Measurements from ENCODE around the gene SF3A1. TPM values are rescaled to one million over a fixed set of nuclear protein-coding genes. Genes with fewer than 3 reads are reported as not detected.
"Not testable (repeated sequence)": the region's sequence is repeated elsewhere in the genome, so short reads cannot be mapped to it uniquely, and the experiment has no call there.

The SF3A1 gene, protein sequence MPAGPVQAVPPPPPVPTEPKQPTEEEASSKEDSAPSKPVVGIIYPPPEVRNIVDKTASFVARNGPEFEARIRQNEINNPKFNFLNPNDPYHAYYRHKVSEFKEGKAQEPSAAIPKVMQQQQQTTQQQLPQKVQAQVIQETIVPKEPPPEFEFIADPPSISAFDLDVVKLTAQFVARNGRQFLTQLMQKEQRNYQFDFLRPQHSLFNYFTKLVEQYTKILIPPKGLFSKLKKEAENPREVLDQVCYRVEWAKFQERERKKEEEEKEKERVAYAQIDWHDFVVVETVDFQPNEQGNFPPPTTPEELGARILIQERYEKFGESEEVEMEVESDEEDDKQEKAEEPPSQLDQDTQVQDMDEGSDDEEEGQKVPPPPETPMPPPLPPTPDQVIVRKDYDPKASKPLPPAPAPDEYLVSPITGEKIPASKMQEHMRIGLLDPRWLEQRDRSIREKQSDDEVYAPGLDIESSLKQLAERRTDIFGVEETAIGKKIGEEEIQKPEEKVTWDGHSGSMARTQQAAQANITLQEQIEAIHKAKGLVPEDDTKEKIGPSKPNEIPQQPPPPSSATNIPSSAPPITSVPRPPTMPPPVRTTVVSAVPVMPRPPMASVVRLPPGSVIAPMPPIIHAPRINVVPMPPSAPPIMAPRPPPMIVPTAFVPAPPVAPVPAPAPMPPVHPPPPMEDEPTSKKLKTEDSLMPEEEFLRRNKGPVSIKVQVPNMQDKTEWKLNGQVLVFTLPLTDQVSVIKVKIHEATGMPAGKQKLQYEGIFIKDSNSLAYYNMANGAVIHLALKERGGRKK
- total RNA-seq (10 to 100 TPM; 25.2 to 50.1 TPM), polyA plus RNA-seq (ENCODE audit: insufficient read length in 2 of 2) (100 to 1,000 TPM; 139 to 140 TPM)
- long read RNA-seq, donor 1, full-length matches to known transcripts, result 8 of 8 reads
- long read RNA-seq, donor 1, partial matches to known transcripts, result 0 of 8 reads
- long read RNA-seq, donor 1, other reads (novel, unspliced or antisense), result 0 of 8 reads
- long read RNA-seq, donor 2, partial matches to known transcripts, result 8 of 13 reads
- long read RNA-seq, donor 2, other reads (novel, unspliced or antisense), result 0 of 13 reads
- long read RNA-seq, donor 3, transcript SF3A1-205 (3 exons, 583 nt), result major isoform, 10 of 30 reads
- long read RNA-seq, donor 3, partial matches to known transcripts, result 14 of 30 reads
- long read RNA-seq, donor 3, other reads (novel, unspliced or antisense), result 0 of 30 reads
- long read RNA-seq, donor 4, full-length matches to known transcripts, result 7 of 19 reads
- long read RNA-seq, donor 4, partial matches to known transcripts, result 12 of 19 reads
- long read RNA-seq, donor 4, other reads (novel, unspliced or antisense), result 0 of 19 reads

- Histone ChIP-seq H3K27me3 (ENCODE audit: control insufficient read depth, insufficient read depth, low read length) (no peaks in the 10 kb centered on the region), H3K36me3 (ENCODE audit: control insufficient read depth, insufficient read depth, low read length) (peaks cover 20% of the 10 kb centered on the region), H3K4me3 (ENCODE audit: low read depth, low read length) (peak within 1 kb of the TSS; percentile 91), H3K4me1 (ENCODE audit: control insufficient read depth, insufficient read depth, low read length) (peaks cover 26% of the 10 kb centered on the region), H3K9me3 (ENCODE audit: control insufficient read depth, insufficient read depth, low read length) (no peaks in the 10 kb centered on the region), H3K27ac (ENCODE audit: low read depth, low read length) (peak within 1 kb of the TSS; percentile 86)
- DNase-seq (ENCODE audit: low read depth in 4 of 6, low spot score in 6 of 6), result peak; percentile 79 to 97 (median 86)
- WGBS (ENCODE audit: insufficient coverage), result under 1% methylated on average over 91 of the region's 91 CpGs
Measured at GRCh38 chr22:30356449-30357235, at the start of gene SF3A1, which contains the start of gene CCDC157. Gene SF3A1, minus strand, starts transcription at chr22:30356894. Its CDS starts 102 bp downstream, at chr22:30356792. Gene CCDC157, plus strand, starts transcription at chr22:30357007. Its CDS starts 8,994 bp downstream, at chr22:30366001.

DNA sequence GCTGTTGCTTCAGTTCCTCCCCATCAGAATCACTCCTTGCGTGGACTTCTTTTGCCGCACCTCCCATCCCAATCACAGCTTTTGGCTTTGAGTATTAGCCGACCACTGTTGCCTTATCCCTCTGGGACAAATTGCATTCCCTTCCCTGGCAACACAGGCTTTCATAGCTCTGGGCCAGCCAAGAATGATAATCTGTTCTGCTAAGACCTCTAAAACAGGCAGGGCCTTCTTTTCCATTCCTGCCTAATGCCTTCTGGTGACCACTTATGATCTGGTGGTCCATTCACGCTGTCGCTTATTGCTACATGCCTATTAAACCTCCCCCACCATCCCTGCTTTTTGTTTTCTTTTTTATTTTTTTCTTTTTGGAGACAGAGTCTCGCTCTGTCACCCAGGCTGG lies 49.7 kb upstream of the SF3A1 start:
- Histone ChIP-seq H3K36me3 (ENCODE audit: control insufficient read depth, insufficient read depth, low read length) (peaks cover 64% of the 10 kb centered on the region), H3K27me3 (ENCODE audit: control insufficient read depth, insufficient read depth, low read length) (no peaks in the 10 kb centered on the region), H3K4me1 (ENCODE audit: control insufficient read depth, insufficient read depth, low read length) (peaks cover 13% of the 10 kb centered on the region), H3K4me3 (ENCODE audit: low read depth, low read length) (no peak overlapping the region), H3K27ac (ENCODE audit: low read depth, low read length) (no peak overlapping the region), H3K9me3 (ENCODE audit: control insufficient read depth, insufficient read depth, low read length) (no peaks in the 10 kb centered on the region)
- WGBS (ENCODE audit: insufficient coverage), result 68% methylated on average over 6 of the region's 6 CpGs
- peak in 1 of 6 donors; percentile 23 for DNase-seq (ENCODE audit: low read depth in 4 of 6, low spot score in 6 of 6)

- H3K9me3 ChIP-seq (ENCODE audit: control insufficient read depth, insufficient read depth, low read length), result no peaks in the 10 kb centered on the region
- H3K27me3 ChIP-seq (ENCODE audit: control insufficient read depth, insufficient read depth, low read length), result no peaks in the 10 kb centered on the region
- H3K36me3 ChIP-seq (ENCODE audit: control insufficient read depth, insufficient read depth, low read length), result peaks cover 58% of the 10 kb centered on the region
- no peak for DNase-seq (ENCODE audit: low read depth in 4 of 6, low spot score in 6 of 6)
- no peak overlapping the region for H3K4me3 ChIP-seq (ENCODE audit: low read depth, low read length)
- no peak overlapping the region for H3K27ac ChIP-seq (ENCODE audit: low read depth, low read length)
- 95% methylated on average over 2 of the region's 4 CpGs for WGBS (ENCODE audit: insufficient coverage)
- H3K4me1 ChIP-seq (ENCODE audit: control insufficient read depth, insufficient read depth, low read length), result peaks cover 13% of the 10 kb centered on the region
Measured at GRCh38 chr22:30405731-30406130, 49.0 kb upstream of the SF3A1 start.

- H3K9me3 ChIP-seq (ENCODE audit: control insufficient read depth, insufficient read depth, low read length), result no peaks in the 10 kb centered on the region
- no peak overlapping the region for H3K27ac ChIP-seq (ENCODE audit: low read depth, low read length)
- peaks cover 14% of the 10 kb centered on the region for H3K4me1 ChIP-seq (ENCODE audit: control insufficient read depth, insufficient read depth, low read length)
- peaks cover 49% of the 10 kb centered on the region for H3K36me3 ChIP-seq (ENCODE audit: control insufficient read depth, insufficient read depth, low read length)
- H3K4me3 ChIP-seq (ENCODE audit: low read depth, low read length), result no peak overlapping the region
- H3K27me3 ChIP-seq (ENCODE audit: control insufficient read depth, insufficient read depth, low read length), result no peaks in the 10 kb centered on the region
- WGBS (ENCODE audit: insufficient coverage), result 85% methylated on average over 6 of the region's 6 CpGs
- no peak for DNase-seq (ENCODE audit: low read depth in 4 of 6, low spot score in 6 of 6)
Measured at GRCh38 chr22:30404307-30404706, 47.6 kb upstream of the SF3A1 start.

DNA sequence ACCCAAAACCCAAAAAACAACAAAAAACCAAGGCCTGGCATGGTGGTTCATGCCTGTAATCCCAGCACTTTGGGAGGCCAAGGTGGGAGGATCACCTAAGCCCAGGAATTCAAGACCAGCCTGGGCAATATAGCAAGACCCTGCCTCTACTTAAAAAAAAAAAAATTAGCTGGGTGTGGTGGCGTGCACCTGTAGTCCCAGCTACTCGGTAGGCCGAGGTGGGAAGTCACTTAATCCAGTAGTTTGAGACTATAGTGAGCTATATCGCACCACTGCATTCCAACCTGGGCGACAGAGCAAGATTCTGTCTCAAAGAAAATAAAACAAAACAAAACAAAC lies 46.0 kb upstream of the SF3A1 start:
- H3K27me3 ChIP-seq (ENCODE audit: control insufficient read depth, insufficient read depth, low read length); H3K4me3 ChIP-seq (ENCODE audit: low read depth, low read length); H3K9me3 ChIP-seq (ENCODE audit: control insufficient read depth, insufficient read depth, low read length); DNase-seq (ENCODE audit: low read depth in 4 of 6, low spot score in 6 of 6); H3K27ac ChIP-seq (ENCODE audit: low read depth, low read length): not testable (repeated sequence)
- Histone ChIP-seq H3K36me3 (ENCODE audit: control insufficient read depth, insufficient read depth, low read length) (peaks cover 38% of the 10 kb centered on the region), H3K4me1 (ENCODE audit: control insufficient read depth, insufficient read depth, low read length) (peaks cover 28% of the 10 kb centered on the region)
- 93% methylated on average over 3 of the region's 5 CpGs for WGBS (ENCODE audit: insufficient coverage)

GRCh38 chr22:30402028-30402765 lies 45.5 kb upstream of the SF3A1 start:
- H3K9me3 ChIP-seq (ENCODE audit: control insufficient read depth, insufficient read depth, low read length), result no peaks in the 10 kb centered on the region
- 0% methylated on average over 1 of the region's 5 CpGs for WGBS (ENCODE audit: insufficient coverage)
- no peak overlapping the region for H3K4me3 ChIP-seq (ENCODE audit: low read depth, low read length)
- peaks cover 34% of the 10 kb centered on the region for H3K4me1 ChIP-seq (ENCODE audit: control insufficient read depth, insufficient read depth, low read length)
- H3K36me3 ChIP-seq (ENCODE audit: control insufficient read depth, insufficient read depth, low read length), result peaks cover 33% of the 10 kb centered on the region
- H3K27ac ChIP-seq (ENCODE audit: low read depth, low read length), result no peak overlapping the region
- H3K27me3 ChIP-seq (ENCODE audit: control insufficient read depth, insufficient read depth, low read length), result no peaks in the 10 kb centered on the region
- DNase-seq (ENCODE audit: low read depth in 4 of 6, low spot score in 6 of 6), result no peak

DNA sequence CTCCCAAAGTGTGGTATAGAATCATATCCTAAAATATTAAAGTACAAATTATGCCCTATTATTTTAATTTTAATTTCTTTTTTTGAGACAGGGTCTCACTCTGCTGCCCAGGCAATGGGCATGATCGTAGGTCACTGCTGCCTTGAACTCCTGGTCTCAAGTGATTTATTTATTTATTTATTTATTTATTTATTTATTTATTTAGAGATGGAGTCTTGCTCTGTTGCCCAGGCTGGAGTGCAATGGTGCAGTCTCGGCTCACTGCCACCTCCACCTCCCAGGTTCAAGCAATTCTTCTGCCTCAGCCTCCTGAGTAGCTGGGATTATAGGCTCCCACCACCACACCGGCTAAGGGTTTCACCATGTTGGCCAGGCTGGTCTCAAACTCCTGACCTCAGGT lies 44.3 kb upstream of the SF3A1 start:
- no CpG with 5 or more reads among the region's 3 CpGs for WGBS (ENCODE audit: insufficient coverage)
- Histone ChIP-seq H3K36me3 (ENCODE audit: control insufficient read depth, insufficient read depth, low read length) (peaks cover 29% of the 10 kb centered on the region), H3K4me1 (ENCODE audit: control insufficient read depth, insufficient read depth, low read length) (peaks cover 39% of the 10 kb centered on the region)
- not testable (repeated sequence) for H3K27me3 ChIP-seq (ENCODE audit: control insufficient read depth, insufficient read depth, low read length); H3K9me3 ChIP-seq (ENCODE audit: control insufficient read depth, insufficient read depth, low read length); H3K27ac ChIP-seq (ENCODE audit: low read depth, low read length); H3K4me3 ChIP-seq (ENCODE audit: low read depth, low read length); DNase-seq (ENCODE audit: low read depth in 4 of 6, low spot score in 6 of 6)

DNA sequence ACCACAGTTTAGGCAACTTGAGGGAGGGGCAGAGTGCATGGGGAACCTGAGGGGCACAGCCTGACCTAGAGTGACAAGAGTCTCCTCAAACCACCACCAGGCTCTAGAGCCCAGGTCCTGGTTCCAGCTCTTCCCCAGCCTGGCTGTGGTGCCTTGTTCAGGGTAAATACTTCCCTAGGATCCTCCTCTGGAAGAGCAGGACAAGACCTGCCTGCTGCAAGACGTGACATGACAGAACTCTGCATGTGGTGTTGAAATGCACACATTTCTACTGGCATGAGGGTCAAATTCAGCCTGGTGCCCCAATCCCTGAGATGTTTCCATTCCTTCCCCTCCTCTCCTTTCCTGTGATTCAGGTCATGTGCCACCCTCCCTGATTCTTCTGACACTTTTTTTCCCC lies 43.5 kb upstream of the SF3A1 start:
- peaks cover 37% of the 10 kb centered on the region for H3K4me1 ChIP-seq (ENCODE audit: control insufficient read depth, insufficient read depth, low read length)
- H3K9me3 ChIP-seq (ENCODE audit: control insufficient read depth, insufficient read depth, low read length), result no peaks in the 10 kb centered on the region
- DNase-seq (ENCODE audit: low read depth in 4 of 6, low spot score in 6 of 6), result no peak
- peaks cover 26% of the 10 kb centered on the region for H3K36me3 ChIP-seq (ENCODE audit: control insufficient read depth, insufficient read depth, low read length)
- no peak overlapping the region for H3K27ac ChIP-seq (ENCODE audit: low read depth, low read length)
- H3K4me3 ChIP-seq (ENCODE audit: low read depth, low read length), result no peak overlapping the region
- H3K27me3 ChIP-seq (ENCODE audit: control insufficient read depth, insufficient read depth, low read length), result no peaks in the 10 kb centered on the region
- 56% methylated on average over 1 of the region's 1 CpG for WGBS (ENCODE audit: insufficient coverage)
